ENCODE data around the gene SMIM38. TPM values are rescaled to one million over a fixed set of nuclear protein-coding genes. Genes with fewer than 3 reads are reported as not detected.

The SMIM38 gene
- total and polyA plus RNA-seq, 2 of the 4 experiments (the other 2 are of a cell fraction), result under 0.01 to 0.05 TPM

DNA sequence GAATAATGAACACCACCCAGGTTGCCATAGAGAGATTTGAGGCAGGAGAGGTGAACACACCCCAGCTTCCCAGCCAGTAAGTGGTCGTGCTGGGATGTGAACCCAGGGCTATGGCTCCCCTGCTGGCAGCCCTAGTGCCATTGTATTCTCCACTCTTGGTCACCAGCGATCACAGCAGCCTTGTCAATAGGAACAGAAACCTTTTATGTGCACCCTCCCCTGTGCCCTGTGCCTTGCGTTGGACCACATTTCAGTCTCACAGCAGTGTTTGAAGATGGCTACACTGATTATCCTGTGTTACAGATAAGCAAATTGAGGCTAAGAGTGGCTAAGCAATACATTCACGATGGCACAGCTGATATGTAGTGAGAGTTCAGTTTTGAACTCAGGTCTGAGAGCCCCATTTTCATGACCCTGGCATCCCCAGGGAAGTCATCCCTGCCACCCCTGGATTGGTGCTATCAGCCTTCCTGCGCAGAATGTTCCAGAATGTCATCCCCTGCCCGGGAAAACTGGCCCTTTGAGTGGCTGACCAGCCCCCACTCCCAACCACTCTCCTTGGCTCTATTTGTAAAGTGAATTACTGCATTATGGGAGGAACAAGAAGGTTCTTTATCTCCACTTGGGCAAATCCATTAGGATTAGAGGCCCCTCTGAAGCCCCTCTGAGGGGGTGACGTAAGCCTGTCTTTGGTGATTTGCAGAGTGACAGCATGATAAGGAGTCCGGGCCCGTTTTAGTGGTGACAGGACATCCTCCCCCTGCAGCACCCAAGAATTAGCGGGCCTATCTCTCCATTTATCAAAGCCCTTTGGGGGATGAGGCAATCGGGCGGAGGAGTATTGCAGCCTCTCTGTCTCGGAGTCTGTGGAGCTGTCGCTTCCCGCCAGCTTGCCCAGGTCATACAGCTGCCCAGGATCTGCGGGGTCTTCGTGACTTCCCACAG is 30.9 kb downstream of the SMIM38 start:
- no peak overlapping the region for H2AK9ac ChIP-seq (replicated peaks; ENCODE audit: low read depth, low read length, poor library complexity)
- no peaks in the 10 kb centered on the region for H4K20me1 ChIP-seq (ENCODE audit: insufficient read depth, low read length)
- H2AK5ac ChIP-seq (ENCODE audit: low read depth, low read length), result no peak overlapping the region
- WGBS, 2 experiments (ENCODE audit: extremely low coverage in 2 of 2, insufficient read length in 1 of 2), result 61% methylated on average over 9 of the region's 17 CpGs; no CpG with 5 or more reads in 1 of the 2 experiments
- no peak overlapping the region for H3K4me2 ChIP-seq (ENCODE audit: low read depth, low read length)
- no peak overlapping the region for H3K56ac ChIP-seq (ENCODE audit: extremely low read depth, insufficient read depth, low read length)
- H2BK5ac ChIP-seq (ENCODE audit: low read depth, low read length, poor library complexity, severe bottlenecking), result no peak overlapping the region
- H3K27me3 ChIP-seq (ENCODE audit: control insufficient read depth, insufficient read depth, low read length), result peaks cover 28% of the 10 kb centered on the region
- no peak overlapping the region for H3K27ac ChIP-seq (ENCODE audit: insufficient read depth, low read length)
- intact Hi-C loops (cut with micrococcal nuclease), result no loop called here
- no peak overlapping the region for H4K91ac ChIP-seq (ENCODE audit: insufficient read depth, low read depth, low read length)
- H2BK20ac ChIP-seq (ENCODE audit: low read depth, low read length), result no peak overlapping the region
- no peak overlapping the region for H3K4ac ChIP-seq (ENCODE audit: low read depth, low read length)
- DNase-seq (no peak), ATAC-seq (ENCODE audit: low read depth) (no peak)
- H3K9ac ChIP-seq (ENCODE audit: low read depth, low read length), result no peak overlapping the region
- H3K14ac ChIP-seq (replicated peaks; ENCODE audit: low read depth, low read length), result no peak overlapping the region
- in situ Hi-C loops (cut with MboI; ENCODE audit: low sequenced_read_pairs), result no loop called here
- no peaks in the 10 kb centered on the region for H3K79me1 ChIP-seq (ENCODE audit: low read depth in 1 of 2, low read length in 2 of 2)
- H3K9me3 ChIP-seq (ENCODE audit: control insufficient read depth, insufficient read depth, low read length), result peaks cover 13% of the 10 kb centered on the region
- no peak overlapping the region for H2BK120ac ChIP-seq (ENCODE audit: low read depth, low read length)
- POLR2A ChIA-PET (ENCODE audit: unreplicated experiment), result no interaction called here
- no peak overlapping the region for H3K23ac ChIP-seq (ENCODE audit: low read depth, low read length)
- no peaks in the 10 kb centered on the region for H3K9me1 ChIP-seq (ENCODE audit: insufficient read depth, low read length)
- H4K8ac ChIP-seq (ENCODE audit: low read depth in 2 of 2, low read length in 2 of 2), result no peak overlapping the region
- H2AFZ ChIP-seq (replicated peaks; ENCODE audit: low read length, poor library complexity), result no peak overlapping the region
- H3K36me3 ChIP-seq (ENCODE audit: control insufficient read depth, insufficient read depth, low read length), result no peaks in the 10 kb centered on the region
- CTCF ChIA-PET, result no interaction called here
- dilution Hi-C loops (cut with HindIII; ENCODE audit: low sequenced_read_pairs, unreplicated experiment), result no loop called here
- BruUV-seq (replicated peaks), result no TSS peak
- H3K18ac ChIP-seq (ENCODE audit: low read depth, low read length), result no peak overlapping the region
- no peaks in the 10 kb centered on the region for H3K4me1 ChIP-seq (ENCODE audit: control insufficient read depth, insufficient read depth, low read length)
- H3K4me3 ChIP-seq (ENCODE audit: insufficient read depth, low read depth, low read length), result no peak overlapping the region
- no peak overlapping the region for H2BK15ac ChIP-seq (ENCODE audit: low read depth, low read length)
- no peak overlapping the region for H4K5ac ChIP-seq (ENCODE audit: low read depth, low read length)
- TF ChIP-seq MXI1 (IDR thresholded peaks at IDR 0.05; ENCODE audit: borderline replicate concordance, low read depth, low read length), result no peak
- TF ChIP-seq USF2 (IDR thresholded peaks at IDR 0.05; ENCODE audit: low read depth, low read length), result no peak
- TF ChIP-seq RAD21 (IDR thresholded peaks at IDR 0.05; ENCODE audit: low read length), result no peak
- no peak for TF ChIP-seq NFE2L2 (IDR thresholded peaks at IDR 0.05; ENCODE audit: low read depth, low read length)
- no peak for TF ChIP-seq SMC3 (IDR thresholded peaks at IDR 0.05; ENCODE audit: low read depth, low read length)
- no peak for TF ChIP-seq MAZ (IDR thresholded peaks at IDR 0.05; ENCODE audit: borderline replicate concordance, low read depth, low read length)
- TF ChIP-seq CTCF (conservative IDR thresholded peaks at IDR 0.05; ENCODE audit: low read depth, low read length), result no peak
- TF ChIP-seq BHLHE40 (IDR thresholded peaks at IDR 0.05; ENCODE audit: low read depth, low read length), result no peak
- TF ChIP-seq POLR2A (IDR thresholded peaks at IDR 0.05; ENCODE audit: low read depth, low read length), result no peak
- TF ChIP-seq RCOR1 (IDR thresholded peaks at IDR 0.05; ENCODE audit: insufficient replicate concordance, low read length), result no peak
- TF ChIP-seq MAFK (IDR thresholded peaks at IDR 0.05; ENCODE audit: low read depth, low read length), result no peak
- no peak for TF ChIP-seq CHD1 (IDR thresholded peaks at IDR 0.05; ENCODE audit: low read depth, low read length)
- no peak for TF ChIP-seq FOS (IDR thresholded peaks at IDR 0.05; ENCODE audit: low read depth, low read length)
- TF ChIP-seq, protein P1, sequence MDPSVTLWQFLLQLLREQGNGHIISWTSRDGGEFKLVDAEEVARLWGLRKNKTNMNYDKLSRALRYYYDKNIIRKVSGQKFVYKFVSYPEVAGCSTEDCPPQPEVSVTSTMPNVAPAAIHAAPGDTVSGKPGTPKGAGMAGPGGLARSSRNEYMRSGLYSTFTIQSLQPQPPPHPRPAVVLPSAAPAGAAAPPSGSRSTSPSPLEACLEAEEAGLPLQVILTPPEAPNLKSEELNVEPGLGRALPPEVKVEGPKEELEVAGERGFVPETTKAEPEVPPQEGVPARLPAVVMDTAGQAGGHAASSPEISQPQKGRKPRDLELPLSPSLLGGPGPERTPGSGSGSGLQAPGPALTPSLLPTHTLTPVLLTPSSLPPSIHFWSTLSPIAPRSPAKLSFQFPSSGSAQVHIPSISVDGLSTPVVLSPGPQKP (IDR thresholded peaks at IDR 0.05; ENCODE audit: borderline replicate concordance, low read depth, low read length), result no peak
- TF ChIP-seq CEBPB (IDR thresholded peaks at IDR 0.05; ENCODE audit: low read depth, low read length), result no peak

Data from IMR-90 (cell line).